MCF 10A (cell line): ENCODE measurements around the gene POLE. TPM values are rescaled to one million over a fixed set of nuclear protein-coding genes. Genes with fewer than 3 reads are reported as not detected.

ENCODE experiments used
- BruUV-seq: library from RNA; stranded (reverse); fragments of 400-500 nt; replicated peaks from 2 replicates; lab custom pipeline; 2021; lab: Mats Ljungman, UMichigan
- CTCF ChIA-PET: fragments of 300-600 bp; sonication (Branson Sonifier 250); formaldehyde crosslinking; extraction: SDS; loops from one replicate; lab custom pipeline; 2021; ENCODE audit warnings: antibody characterized with exemption, inconsistent platforms; lab: Yijun Ruan, JAX
- POLR2A ChIA-PET: fragments of 300-600, 350-650 bp; sonication (Branson Sonifier 250); formaldehyde crosslinking; extraction: SDS; loops from one replicate; lab custom pipeline; 2020; ENCODE audit warnings: antibody characterized with exemption, inconsistent platforms; lab: Yijun Ruan, JAX
- DNase-seq: peaks from one replicate; pipeline ENCODE4 v3.0.0-alpha.2; 2018; ENCODE audit not compliant: unreplicated experiment
- H3K27ac Mint-ChIP-seq: one replicate; pipeline ENCODE4 v1.8.0; 2022; ENCODE audit warnings: mild to moderate bottlenecking, low read depth, mixed read lengths; ENCODE audit not compliant: unreplicated experiment
- H3K27me3 Mint-ChIP-seq: one replicate; pipeline ENCODE4 v1.8.0; 2022; ENCODE audit warnings: mixed read lengths; ENCODE audit not compliant: insufficient read depth, unreplicated experiment
- H3K36me3 Mint-ChIP-seq: one replicate; pipeline ENCODE4 v1.8.0; 2022; ENCODE audit warnings: mild to moderate bottlenecking, moderate library complexity, mixed read lengths; ENCODE audit not compliant: insufficient read depth, unreplicated experiment
- H3K4me1 Mint-ChIP-seq: one replicate; pipeline ENCODE4 v1.8.0; 2022; ENCODE audit warnings: mixed read lengths; ENCODE audit not compliant: insufficient read depth, unreplicated experiment
- H3K4me3 Mint-ChIP-seq: one replicate; pipeline ENCODE4 v1.8.0; 2022; ENCODE audit warnings: mild to moderate bottlenecking, moderate library complexity, mixed read lengths; ENCODE audit not compliant: unreplicated experiment
- H3K9me3 Mint-ChIP-seq: one replicate; pipeline ENCODE4 v1.8.0; 2022; ENCODE audit warnings: mixed read lengths; ENCODE audit not compliant: unreplicated experiment
- intact Hi-C: fragments of 100-400 bp; cut with micrococcal nuclease; formaldehyde crosslinking; loops from 2 replicates; pipeline ENCODE4 v1.14.1; 2022
- total RNA-seq: library from RNA; stranded (reverse); gene quantifications from 2 replicates; pipeline ENCODE4 v1.2.3, GENCODE V29; 2022
- TF ChIP-seq, protein P1 (sequence below): fragments of 200-600 bp; IDR thresholded peaks from one replicate; pipeline ENCODE4 v1.8.0; 2022; ENCODE audit warnings: antibody characterized with exemption, mild to moderate bottlenecking; ENCODE audit not compliant: unreplicated experiment

POLE gene
- total RNA-seq, 1 experiment from 2014 or later = 36.3 TPM

- Mint-ChIP-seq H3K4me3 (no peak overlapping the region), H3K36me3 (peaks cover 38% of the 10 kb centered on the region), H3K9me3 (no peaks in the 10 kb centered on the region), H3K27ac (no peak overlapping the region), H3K27me3 (no peaks in the 10 kb centered on the region), H3K4me1 (no peaks in the 10 kb centered on the region)
- ChIA-PET CTCF (interaction anchor here (1.2 to 1.7 kb wide), 2 partner anchors 37 to 162 kb away, joined by 3 to 6 read pairs; no protein-coding TSS in a partner anchor), POLR2A (no interaction called here)
- no TSS peak for BruUV-seq
- intact Hi-C loops = no loop called here
- TF ChIP-seq, protein P1, sequence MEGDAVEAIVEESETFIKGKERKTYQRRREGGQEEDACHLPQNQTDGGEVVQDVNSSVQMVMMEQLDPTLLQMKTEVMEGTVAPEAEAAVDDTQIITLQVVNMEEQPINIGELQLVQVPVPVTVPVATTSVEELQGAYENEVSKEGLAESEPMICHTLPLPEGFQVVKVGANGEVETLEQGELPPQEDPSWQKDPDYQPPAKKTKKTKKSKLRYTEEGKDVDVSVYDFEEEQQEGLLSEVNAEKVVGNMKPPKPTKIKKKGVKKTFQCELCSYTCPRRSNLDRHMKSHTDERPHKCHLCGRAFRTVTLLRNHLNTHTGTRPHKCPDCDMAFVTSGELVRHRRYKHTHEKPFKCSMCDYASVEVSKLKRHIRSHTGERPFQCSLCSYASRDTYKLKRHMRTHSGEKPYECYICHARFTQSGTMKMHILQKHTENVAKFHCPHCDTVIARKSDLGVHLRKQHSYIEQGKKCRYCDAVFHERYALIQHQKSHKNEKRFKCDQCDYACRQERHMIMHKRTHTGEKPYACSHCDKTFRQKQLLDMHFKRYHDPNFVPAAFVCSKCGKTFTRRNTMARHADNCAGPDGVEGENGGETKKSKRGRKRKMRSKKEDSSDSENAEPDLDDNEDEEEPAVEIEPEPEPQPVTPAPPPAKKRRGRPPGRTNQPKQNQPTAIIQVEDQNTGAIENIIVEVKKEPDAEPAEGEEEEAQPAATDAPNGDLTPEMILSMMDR = no peak
- DNase-seq = no peak
Observed at GRCh38 chr12:132577191-132577920, 109.8 kb downstream of the POLE start.

- CTCF ChIA-PET = interaction anchor here (1.2 to 1.7 kb wide), 2 partner anchors 38 to 162 kb away, joined by 3 to 6 read pairs; no protein-coding TSS in a partner anchor
- POLR2A ChIA-PET = no interaction called here
- H3K36me3 Mint-ChIP-seq = peaks cover 38% of the 10 kb centered on the region
- BruUV-seq = no TSS peak
- no peaks in the 10 kb centered on the region for H3K4me1 Mint-ChIP-seq
- H3K4me3 Mint-ChIP-seq = no peak overlapping the region
- H3K9me3 Mint-ChIP-seq = no peaks in the 10 kb centered on the region
- intact Hi-C loops = no loop called here
- no peaks in the 10 kb centered on the region for H3K27me3 Mint-ChIP-seq
- no peak for DNase-seq
- TF ChIP-seq, protein P1 = no peak
- H3K27ac Mint-ChIP-seq = no peak overlapping the region
Observed at GRCh38 chr12:132576701-132577100, 110.4 kb downstream of the POLE start.

DNA sequence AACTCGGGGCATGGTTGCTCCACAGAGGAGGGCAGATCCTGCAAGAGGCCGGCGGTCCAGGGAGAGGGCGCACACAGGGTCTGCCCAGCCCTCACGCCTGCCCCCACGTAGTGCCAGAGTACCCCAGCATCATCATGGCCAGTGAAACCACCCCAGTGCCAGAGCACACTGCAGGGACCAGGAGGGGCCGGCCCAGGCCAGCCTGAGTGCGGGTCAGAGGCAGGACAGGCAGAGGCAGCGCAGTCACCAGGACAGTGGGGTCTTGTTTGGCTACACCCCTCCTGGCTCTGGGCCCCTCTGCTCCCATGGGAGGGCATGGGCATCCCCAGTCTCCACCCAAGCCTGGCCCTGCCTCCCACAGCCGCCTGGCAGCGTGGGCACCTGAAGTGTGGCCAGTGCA, 111.5 kb downstream of the POLE start:
- Mint-ChIP-seq H3K36me3 (peaks cover 38% of the 10 kb centered on the region), H3K4me3 (no peak overlapping the region), H3K27me3 (no peaks in the 10 kb centered on the region), H3K9me3 (no peaks in the 10 kb centered on the region), H3K27ac (no peak overlapping the region), H3K4me1 (no peaks in the 10 kb centered on the region)
- no TSS peak for BruUV-seq
- POLR2A ChIA-PET = no interaction called here
- DNase-seq = no peak
- CTCF ChIA-PET = no interaction called here
- TF ChIP-seq, protein P1 = no peak
- intact Hi-C loops = no loop called here

- no peak for DNase-seq
- intact Hi-C loops = no loop called here
- BruUV-seq = no TSS peak
- no peaks in the 10 kb centered on the region for H3K27me3 Mint-ChIP-seq
- H3K36me3 Mint-ChIP-seq = peaks cover 27% of the 10 kb centered on the region
- H3K27ac Mint-ChIP-seq = no peak overlapping the region
- ChIA-PET CTCF (no interaction called here), POLR2A (interaction anchor here (1.2 kb wide), 1 partner anchor 34 kb away, joined by 4 read pairs; no protein-coding TSS in a partner anchor)
- no peaks in the 10 kb centered on the region for H3K4me1 Mint-ChIP-seq
- H3K9me3 Mint-ChIP-seq = no peaks in the 10 kb centered on the region
- H3K4me3 Mint-ChIP-seq = no peak overlapping the region
- TF ChIP-seq, protein P1 = no peak
Observed at GRCh38 chr12:132574271-132574996, 112.7 kb downstream of the POLE start.
